HEK293 (cell line): ENCODE measurements around the gene MTR.

Experiments
- CTCF ChIA-PET: fragments of 350-600 bp; formaldehyde crosslinking; extraction: SDS; loops from one replicate; lab custom pipeline; 2021; ENCODE audit warnings: antibody characterized with exemption; lab: Yijun Ruan, JAX
- POLR2A ChIA-PET: fragments of 300-600 bp; formaldehyde crosslinking; extraction: SDS; loops from one replicate; lab custom pipeline; 2020; ENCODE audit warnings: antibody characterized with exemption, inconsistent platforms; lab: Yijun Ruan, JAX
- H3K27ac ChIP-seq: fragments of 200-500 bp; sonication (Bioruptor generic); 2 replicates; pipeline ENCODE4 v1.5.1; 2014; ENCODE audit warnings: low read depth, low read length, control low read depth, inconsistent platforms; ENCODE audit errors: extremely low read depth
- H3K36me3 ChIP-seq, 2 experiments: fragments of 200-500 bp in 1 of 2; sonication (Bioruptor generic) in 1 of 2; 1 replicate in 1 of 2; 2 replicates in 1 of 2; pipeline ENCODE4 v1.5.1; 2014 to 2017; ENCODE audit warnings: inconsistent platforms in 2 of 2, low read length in 2 of 2; ENCODE audit not compliant: control insufficient read depth in 2 of 2, insufficient read depth in 1 of 2
- H3K4me1 ChIP-seq: fragments of 200-500 bp; sonication (Bioruptor generic); 2 replicates; pipeline ENCODE4 v1.5.1; 2014; ENCODE audit warnings: mild to moderate bottlenecking, low read length, inconsistent platforms; ENCODE audit not compliant: control insufficient read depth, insufficient read depth
- H3K4me3 ChIP-seq: 2 replicates; pipeline ENCODE4 v1.5.1; 2011; ENCODE audit warnings: low read depth, mild to moderate bottlenecking, control low read depth, low read length, moderate library complexity
- H3K9me3 ChIP-seq: fragments of 200-500 bp; sonication (Bioruptor generic); 2 replicates; pipeline ENCODE4 v1.5.1; 2014; ENCODE audit warnings: low read depth, low read length, inconsistent platforms; ENCODE audit not compliant: control insufficient read depth, insufficient read depth
- BCL6B ChIP-seq: fragments of 450-650 bp; formaldehyde crosslinking; IDR thresholded peaks from 2 replicates; pipeline ENCODE4 v1.5.1; 2017; ENCODE audit warnings: missing biosample characterization, missing genetic modification characterization
- ELK4 ChIP-seq: IDR thresholded peaks from 2 replicates; pipeline ENCODE4 v1.6.1; 2011; ENCODE audit warnings: mild to moderate bottlenecking, low read depth, low read length, borderline replicate concordance
- GLI2 ChIP-seq: fragments of 450-650 bp; formaldehyde crosslinking; IDR thresholded peaks from 2 replicates; pipeline ENCODE4; 2017; ENCODE audit warnings: missing biosample characterization, missing genetic modification characterization, low read depth, borderline replicate concordance
- GLI4 ChIP-seq: fragments of 450-650 bp; formaldehyde crosslinking; IDR thresholded peaks from 2 replicates; pipeline ENCODE4 v1.5.1; 2016; ENCODE audit warnings: missing biosample characterization, missing genetic modification characterization
- HOXD13 ChIP-seq: sonication (generic); formaldehyde crosslinking; IDR thresholded peaks from 2 replicates; pipeline ENCODE4 v1.8.0; 2022; ENCODE audit warnings: missing genetic modification reagents, borderline replicate concordance
- KLF7 ChIP-seq: fragments of 450-650 bp; formaldehyde crosslinking; IDR thresholded peaks from 2 replicates; pipeline ENCODE4 v1.5.1; 2016; ENCODE audit warnings: missing biosample characterization, missing genetic modification characterization, borderline replicate concordance
- MEIS1 ChIP-seq: sonication (generic); formaldehyde crosslinking; IDR thresholded peaks from 2 replicates; pipeline ENCODE4 v1.8.1; 2022; ENCODE audit warnings: missing genetic modification reagents, mild to moderate bottlenecking, borderline replicate concordance
- OSR2 ChIP-seq: fragments of 450-650 bp; formaldehyde crosslinking; IDR thresholded peaks from 2 replicates; pipeline ENCODE4 v1.5.1; 2016; ENCODE audit warnings: missing biosample characterization, missing genetic modification characterization
- SP3 ChIP-seq: fragments of 450-650 bp; formaldehyde crosslinking; IDR thresholded peaks from 2 replicates; pipeline ENCODE4 v1.5.1; 2016; ENCODE audit warnings: missing biosample characterization, missing genetic modification characterization
- WT1 ChIP-seq: fragments of 450-650 bp; formaldehyde crosslinking; IDR thresholded peaks from 2 replicates; pipeline ENCODE4 v1.5.1; 2016; ENCODE audit warnings: missing biosample characterization, missing genetic modification characterization
- YY2 ChIP-seq: fragments of 450-650 bp; formaldehyde crosslinking; IDR thresholded peaks from 2 replicates; pipeline ENCODE4 v1.5.1; 2016; ENCODE audit warnings: missing biosample characterization, missing genetic modification characterization
- ZNF112 ChIP-seq: fragments of 450-650 bp; formaldehyde crosslinking; IDR thresholded peaks from 2 replicates; pipeline ENCODE4 v1.5.0; 2017; ENCODE audit warnings: missing biosample characterization, missing genetic modification characterization
- ZNF121 ChIP-seq: fragments of 450-650 bp; formaldehyde crosslinking; IDR thresholded peaks from 2 replicates; pipeline ENCODE4 v1.5.1; 2016; ENCODE audit warnings: missing biosample characterization, missing genetic modification characterization
- ZNF362 ChIP-seq: fragments of 450-650 bp; formaldehyde crosslinking; IDR thresholded peaks from 2 replicates; pipeline ENCODE4 v1.5.1; 2016; ENCODE audit warnings: missing biosample characterization, missing genetic modification characterization
- ZNF426 ChIP-seq: fragments of 450-650 bp; formaldehyde crosslinking; IDR thresholded peaks from 2 replicates; pipeline ENCODE4 v1.5.1; 2017; ENCODE audit warnings: missing biosample characterization, missing genetic modification characterization, mild to moderate bottlenecking, inconsistent platforms, moderate library complexity
- ZNF449 ChIP-seq: fragments of 450-650 bp; formaldehyde crosslinking; IDR thresholded peaks from 2 replicates; pipeline ENCODE4 v1.5.1; 2017; ENCODE audit warnings: missing biosample characterization, mild to moderate bottlenecking, missing genetic modification characterization, moderate library complexity
- ZNF521 ChIP-seq: fragments of 450-650 bp; formaldehyde crosslinking; IDR thresholded peaks from 2 replicates; pipeline ENCODE4 v1.5.1; 2017; ENCODE audit warnings: missing biosample characterization, mild to moderate bottlenecking, missing genetic modification characterization
- ZNF548 ChIP-seq: fragments of 450-650 bp; formaldehyde crosslinking; IDR thresholded peaks from 2 replicates; pipeline ENCODE4 v1.5.1; 2016; ENCODE audit warnings: missing biosample characterization, missing genetic modification characterization
- ZNF639 ChIP-seq: fragments of 450-650 bp; formaldehyde crosslinking; IDR thresholded peaks from 2 replicates; pipeline ENCODE4 v1.5.1; 2016; ENCODE audit warnings: missing biosample characterization, missing genetic modification characterization
- ZNF664 ChIP-seq: fragments of 450-650 bp; formaldehyde crosslinking; IDR thresholded peaks from 2 replicates; pipeline ENCODE4 v1.5.1; 2016; ENCODE audit warnings: missing biosample characterization, missing genetic modification characterization
- ZNF785 ChIP-seq: fragments of 450-650 bp; formaldehyde crosslinking; IDR thresholded peaks from 2 replicates; pipeline ENCODE4 v1.5.1; 2016; ENCODE audit warnings: missing biosample characterization, missing genetic modification characterization
- ZNF792 ChIP-seq: fragments of 450-650 bp; formaldehyde crosslinking; IDR thresholded peaks from 2 replicates; pipeline ENCODE4 v1.5.1; 2016; ENCODE audit warnings: missing biosample characterization, missing genetic modification characterization

MTR gene

GRCh38 chr1:236765831-236766230 lies 29.3 kb upstream of the MTR start:
- no peak overlapping the region for H3K4me3 ChIP-seq
- CTCF ChIA-PET, result interaction anchor here (0.8 to 1.1 kb wide), 2 partner anchors 50 to 103 kb away, joined by 3 to 6 read pairs; no protein-coding TSS in a partner anchor
- no peak overlapping the region for H3K27ac ChIP-seq
- POLR2A ChIA-PET, result no interaction called here
- TF ChIP-seq GLI2 (tag by site-specific recombination), result no peak
- TF ChIP-seq SP3, result no peak
- TF ChIP-seq ZNF362 (tag by site-specific recombination), result no peak
- no peak for TF ChIP-seq ZNF785 (tag by site-specific recombination)
- H3K4me1 ChIP-seq, result no peaks in the 10 kb centered on the region
- no peaks in the 10 kb centered on the region for H3K9me3 ChIP-seq
- peaks cover 0 to 25% of the 10 kb centered on the region in 2 experiments; a peak in 1 of 3 replicates for H3K36me3 ChIP-seq

- CTCF ChIA-PET, result interaction anchor here (1.0 kb wide), 1 partner anchor 189 kb away, joined by 3 read pairs; no protein-coding TSS in a partner anchor
These were observed 28.6 kb upstream of the MTR start for GRCh38 chr1:236766506-236766905.

GRCh38 chr1:236767276-236767675 lies 27.8 kb upstream of the MTR start:
- POLR2A ChIA-PET, result no interaction called here
- no peaks in the 10 kb centered on the region for H3K9me3 ChIP-seq
- H3K4me3 ChIP-seq, result no peak overlapping the region
- no peak overlapping the region for H3K27ac ChIP-seq
- peaks cover 0 to 14% of the 10 kb centered on the region in 2 experiments; a peak in 1 of 3 replicates for H3K36me3 ChIP-seq
- no peaks in the 10 kb centered on the region for H3K4me1 ChIP-seq
- CTCF ChIA-PET, result interaction anchor here (0.9 to 2.4 kb wide), 3 partner anchors 8 to 189 kb away, joined by 3 to 33 read pairs (median 3); no protein-coding TSS in a partner anchor
- TF ChIP-seq BCL6B (no peak), ZNF792 (no peak), ZNF521 (tag by site-specific recombination) (no peak), ZNF121 (tag by site-specific recombination) (no peak)

More at GRCh38 chr1:236766506-236766905, 28.6 kb upstream of the MTR start:
- H3K9me3 ChIP-seq, result no peaks in the 10 kb centered on the region
- peaks cover 0 to 18% of the 10 kb centered on the region in 2 experiments; a peak in 1 of 3 replicates for H3K36me3 ChIP-seq
- POLR2A ChIA-PET, result no interaction called here
- TF ChIP-seq ZNF785 (tag by site-specific recombination) (no peak), MEIS1 (CRISPR knock-in tag) (no peak), ZNF792 (no peak), ZNF426 (tag by site-specific recombination) (no peak), YY2 (tag by site-specific recombination) (no peak), ZNF639 (no peak), HOXD13 (no peak), ZNF112 (tag by site-specific recombination) (no peak), OSR2 (tag by site-specific recombination) (no peak), ZNF449 (no peak), GLI4 (tag by site-specific recombination) (no peak), ZNF664 (tag by site-specific recombination) (no peak), ZNF548 (tag by site-specific recombination) (no peak), ELK4 (no peak), WT1 (tag by site-specific recombination) (no peak), KLF7 (tag by site-specific recombination) (no peak)
- no peaks in the 10 kb centered on the region for H3K4me1 ChIP-seq
- no peak overlapping the region for H3K4me3 ChIP-seq
- no peak overlapping the region for H3K27ac ChIP-seq
